K562 (cell line): ENCODE measurements around the gene FOCAD. TPM values are rescaled to one million over a fixed set of nuclear protein-coding genes. Genes with fewer than 3 reads are reported as not detected.

ENCODE experiments used
- ATAC-seq: fragments of 200-7000 bp; cut with Tn5 transposase; 3 replicates; pipeline ENCODE4 v1.9.1; 2020; ENCODE audit warnings: moderate library complexity
- BruUV-seq: library from RNA; stranded (reverse); fragments of 400-500 nt; replicated peaks from 2 replicates; lab custom pipeline; 2021; lab: Mats Ljungman, UMichigan
- CTCF ChIA-PET: fragments of 300-600 bp; formaldehyde crosslinking; extraction: SDS; loops from one replicate; lab custom pipeline; 2021; ENCODE audit warnings: low intra/inter-chr PET ratio; lab: Yijun Ruan, JAX
- POLR2A ChIA-PET: fragments of 300-600, 350-650 bp; sonication (Branson Sonifier 250); formaldehyde crosslinking; extraction: SDS; loops from one replicate; lab custom pipeline; 2021; ENCODE audit warnings: antibody characterized with exemption, inconsistent platforms; lab: Yijun Ruan, JAX
- DNase-seq, 4 experiments: peaks; one replicate each; pipeline versions ENCODE4 v3.0.0 to v3.0.0-alpha.2; 2011 to 2018; ENCODE audit warnings: low spot score in 3 of 4, mixed read lengths in 3 of 4; ENCODE audit errors: extremely low read depth in 1 of 4
- FAIRE-seq: peaks from 2 replicates; lab custom pipeline; 2011; peaks lifted over from hg19 to GRCh38; lab: Jason Lieb, UNC
- H2AFZ ChIP-seq: 2 replicates; pipeline ENCODE4 v1.6.0; 2011; ENCODE audit warnings: low read depth, low read length, control low read depth, inconsistent platforms
- H3K27ac ChIP-seq: fragments of 200-600 bp; 3 replicates; pipeline ENCODE4 v1.8.0; 2011; ENCODE audit warnings: low read depth, mild to moderate bottlenecking, control low read depth, inconsistent platforms, low read length, moderate library complexity, mixed read lengths; ENCODE audit errors: extremely low read depth
- H3K27me3 ChIP-seq, 2 experiments: fragments of 300-600 bp in 1 of 2; 2 replicates in 1 of 2; 3 replicates in 1 of 2; pipeline versions ENCODE4 v1.6.0 to v1.8.0; 2011; ENCODE audit warnings: inconsistent platforms in 2 of 2, low read length in 2 of 2, mild to moderate bottlenecking in 1 of 2, mixed read lengths in 1 of 2, moderate library complexity in 1 of 2; ENCODE audit not compliant: control insufficient read depth in 2 of 2, insufficient read depth in 2 of 2
- H3K36me3 ChIP-seq: fragments of 300-600 bp; 3 replicates; pipeline ENCODE4 v1.8.0; 2011; ENCODE audit warnings: mild to moderate bottlenecking, low read length, inconsistent platforms; ENCODE audit not compliant: control insufficient read depth, insufficient read depth
- H3K4me1 ChIP-seq, 2 experiments: fragments of 200-600 bp in 1 of 2; replicated peaks in 1 of 2; 2 replicates in 1 of 2; 3 replicates in 1 of 2; pipeline versions ENCODE4 v1.5.1 to v1.8.0; 2011; ENCODE audit warnings: inconsistent platforms in 2 of 2, low read length in 2 of 2, mild to moderate bottlenecking in 1 of 2, mixed read lengths in 1 of 2, moderate library complexity in 1 of 2; ENCODE audit not compliant: control insufficient read depth in 2 of 2, insufficient read depth in 2 of 2
- H3K4me2 ChIP-seq: 2 replicates; pipeline ENCODE4 v1.6.1; 2011; ENCODE audit warnings: low read length, control low read depth, inconsistent platforms, mixed read lengths; ENCODE audit not compliant: insufficient read depth
- H3K4me3 ChIP-seq: fragments of 200-600 bp; sonication (generic), shearing (Covaris generic); 2 replicates; pipeline ENCODE4 v1.5.1; 2016; ENCODE audit warnings: control low read depth, inconsistent platforms
- H3K79me2 ChIP-seq: fragments of 200-600 bp; 3 replicates; pipeline ENCODE4 v1.8.0; 2011; ENCODE audit warnings: low read length, inconsistent platforms; ENCODE audit not compliant: control insufficient read depth, insufficient read depth
- H3K9ac ChIP-seq, 2 experiments: 2 replicates each; pipeline versions ENCODE4 v1.6.0 to v1.6.1; 2011; ENCODE audit warnings: low read depth in 2 of 2, low read length in 2 of 2, control low read depth in 1 of 2, inconsistent platforms in 1 of 2, mild to moderate bottlenecking in 1 of 2, mixed read lengths in 1 of 2; ENCODE audit not compliant: insufficient read depth in 1 of 2
- H3K9me1 ChIP-seq: one replicate; pipeline ENCODE4 v1.6.0; 2011; ENCODE audit warnings: inconsistent platforms, mild to moderate bottlenecking, low read length, moderate library complexity; ENCODE audit not compliant: control insufficient read depth, insufficient read depth
- H3K9me3 ChIP-seq: replicated peaks from 2 replicates; pipeline ENCODE4 v1.5.1; 2011; ENCODE audit warnings: low read depth, low read length, inconsistent platforms; ENCODE audit not compliant: control insufficient read depth, insufficient read depth
- H4K20me1 ChIP-seq: replicated peaks from 2 replicates; pipeline ENCODE4 v1.6.1; 2011; ENCODE audit warnings: low read length, inconsistent platforms, mixed read lengths; ENCODE audit not compliant: control insufficient read depth, insufficient read depth
- GTF2E2 ChIP-seq: fragments of 200-800 bp; sonication (Bioruptor generic); IDR thresholded peaks from 2 replicates; pipeline ENCODE4 v1.6.1; 2016; ENCODE audit warnings: missing genetic modification characterization, missing compliant biosample characterization
- MAFF ChIP-seq: IDR thresholded peaks from 2 replicates; pipeline ENCODE4 v1.6.1; 2012; ENCODE audit warnings: low read length, improper control_type of control experiment
- TEAD4 ChIP-seq, 2 experiments: sonication (generic) in 1 of 2; formaldehyde crosslinking in 1 of 2; IDR thresholded peaks; 2 replicates each; pipeline versions ENCODE4 v1.6.1 to v1.8.0; 2012 to 2022; ENCODE audit warnings: borderline replicate concordance in 1 of 2, inconsistent platforms in 1 of 2, low read length in 1 of 2, mild to moderate bottlenecking in 1 of 2, missing genetic modification reagents in 1 of 2
- ZNF184 ChIP-seq: sonication (generic); formaldehyde crosslinking; IDR thresholded peaks from 2 replicates; pipeline ENCODE4 v1.5.0; 2020; ENCODE audit warnings: missing genetic modification reagents
- ZNF57 ChIP-seq: fragments of 450-650 bp; formaldehyde crosslinking; IDR thresholded peaks from 2 replicates; pipeline ENCODE4 v1.4.0; 2020; ENCODE audit warnings: mild to moderate bottlenecking, moderate library complexity
- WGBS: fragments of 100-300 bp; shearing (Covaris generic); methylation state at CpG from one replicate; pipeline ENCODE4 v1.1.6; 2016; ENCODE audit warnings: low coverage, mixed read lengths; ENCODE audit not compliant: insufficient coverage; ENCODE audit errors: missing lambda C conversion rate; 5-methylcytosine and 5-hydroxymethylcytosine counted together
- in situ Hi-C: fragments of 300-500 bp; cut with MboI; formaldehyde crosslinking; loops from 4 replicates; pipeline ENCODE4 v1.15.0; 2018; ENCODE audit warnings: inconsistent platforms, mixed read lengths
- intact Hi-C: fragments of 100-400 bp; cut with micrococcal nuclease; formaldehyde crosslinking; loops from 2 replicates; pipeline ENCODE4 v1.14.2; 2022
- polyA plus RNA-seq, 8 experiments: library from polyadenylated mRNA; depleted of rRNA in 4 of 8; stranded (reverse) in 5 of 8; unstranded in 3 of 8; fragments of >200 nt; fragmentation: Nextera tagmentation in 2 of 8; fragmentation: Illumina TruSeq in 1 of 8; extraction: Ambion mirVana in 2 of 8; extraction: Trizol in 1 of 8; gene quantifications; 2 replicates each; pipeline versions ENCODE4 v1.2.1 to v1.2.3, GENCODE V29; 2011 to 2014; ENCODE audit warnings: inconsistent platforms in 1 of 8, missing spikeins in 1 of 8
- total RNA-seq, 7 experiments: library from RNA; depleted of rRNA in 6 of 7; stranded (reverse); fragments of >200 nt in 6 of 7; fragmentation: Illumina TruSeq in 2 of 7; extraction: Trizol in 2 of 7; gene quantifications; 2 replicates each; pipeline versions ENCODE4 v1.2.1 to v1.2.3, GENCODE V29; 2011 to 2021; ENCODE audit warnings: low replicate concordance in 1 of 7

The FOCAD gene
- total and polyA plus RNA-seq, 9 of the 15 experiments (the other 6 are each of a cell fraction or from before 2014, with no cell fraction given) = 0.13 to 2.4 (median 1.6) TPM

- H3K4me3 ChIP-seq = no peak overlapping the region
- BruUV-seq = no TSS peak
- H3K79me2 ChIP-seq = no peaks in the 10 kb centered on the region
- ChIA-PET CTCF (no interaction called here), POLR2A (no interaction called here)
- H4K20me1 ChIP-seq = no peaks in the 10 kb centered on the region
- no peak for DNase-seq
- H3K36me3 ChIP-seq = no peaks in the 10 kb centered on the region
- no peak overlapping the region for H3K27ac ChIP-seq
- no peaks in the 10 kb centered on the region for H3K4me1 ChIP-seq
- H3K4me2 ChIP-seq = no peak overlapping the region
- no peak overlapping the region for H3K9ac ChIP-seq
- H3K9me1 ChIP-seq = no peaks in the 10 kb centered on the region
- in situ Hi-C loops = no loop called here
- WGBS = no CpG with 5 or more reads among the region's 3 CpGs
- no peak overlapping the region for H2AFZ ChIP-seq
- TF ChIP-seq ZNF57 (CRISPR knock-in tag) = no peak
- no peak for TF ChIP-seq TEAD4 (IDR thresholded peaks at IDR 0.05; ENCODE audit: low read length)
- no peak for TF ChIP-seq TEAD4 (CRISPR knock-in tag; IDR thresholded peaks at IDR 0.05; ENCODE audit: borderline replicate concordance)
- TF ChIP-seq MAFF = no peak
- no peak for TF ChIP-seq GTF2E2 (tag)
- TF ChIP-seq ZNF184 = no peak
- TF ChIP-seq, all 486 proteins: peak for 0
- Histone ChIP-seq H3K27me3 (no peaks in the 10 kb centered on the region), H3K9me3 (no peaks in the 10 kb centered on the region)
- intact Hi-C loops = no loop called here
- FAIRE-seq = no peak
- no peak for ATAC-seq
Measured at GRCh38 chr9:20788526-20789451, 104.7 kb downstream of the FOCAD start.
